HUES48 (cell line): ENCODE results near the gene KRT34.

Source experiments
- H3K27ac ChIP-seq: one replicate; pipeline ENCODE4 v1.7.0; 2013; ENCODE audit warnings: low read depth, low read length, inconsistent platforms
- H3K27me3 ChIP-seq: 2 replicates; pipeline ENCODE4 v1.6.1; 2013; ENCODE audit warnings: mild to moderate bottlenecking, low read length; ENCODE audit not compliant: control insufficient read depth, insufficient read depth
- H3K36me3 ChIP-seq: 2 replicates; pipeline ENCODE4 v1.6.1; 2013; ENCODE audit warnings: low read length; ENCODE audit not compliant: control insufficient read depth, insufficient read depth
- H3K4me1 ChIP-seq: 2 replicates; pipeline ENCODE4 v1.6.1; 2013; ENCODE audit warnings: mild to moderate bottlenecking, low read length; ENCODE audit not compliant: control insufficient read depth, insufficient read depth
- H3K4me3 ChIP-seq: 2 replicates; pipeline ENCODE4 v1.5.1; 2013; ENCODE audit warnings: mild to moderate bottlenecking, low read depth, low read length
- H3K9ac ChIP-seq: 2 replicates; pipeline ENCODE4 v1.6.1; 2013; ENCODE audit warnings: mild to moderate bottlenecking, low read depth, low read length, moderate library complexity
- H3K9me3 ChIP-seq: 2 replicates; pipeline ENCODE4 v1.6.1; 2013; ENCODE audit warnings: low read length; ENCODE audit not compliant: control insufficient read depth, insufficient read depth

The KRT34 gene

DNA sequence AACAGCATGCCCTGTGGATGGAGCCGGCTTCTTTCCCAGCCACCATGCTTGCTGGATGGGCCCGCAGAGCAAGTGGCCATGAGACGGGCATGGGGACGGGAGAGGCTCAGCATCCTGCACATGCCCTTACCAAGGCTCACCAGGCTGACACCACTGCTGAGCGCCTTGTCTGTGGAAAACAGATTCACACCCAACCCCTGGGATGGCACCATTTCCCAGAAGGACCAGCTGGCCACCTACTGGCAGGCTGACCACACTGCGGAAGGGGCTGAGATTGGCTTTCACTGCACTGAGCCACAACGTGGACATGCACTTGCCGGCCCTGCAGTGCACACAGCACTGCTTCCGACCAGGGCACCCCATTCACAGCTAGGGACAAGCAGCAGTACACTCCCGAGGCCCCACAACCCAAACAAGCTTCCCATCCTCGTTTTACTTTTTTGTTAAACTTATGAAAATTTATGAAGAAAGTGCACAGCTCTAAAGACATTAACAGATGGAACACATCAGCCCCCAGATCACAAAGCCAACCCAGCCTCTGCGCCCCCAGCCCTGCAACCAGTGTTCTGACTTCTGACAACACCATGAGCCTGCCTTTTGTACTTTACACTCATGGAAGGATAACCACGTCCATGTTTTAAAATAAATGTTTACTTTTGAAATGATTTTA is 52.7 kb downstream of the KRT34 start:
- Histone ChIP-seq H3K9me3 (no peaks in the 10 kb centered on the region), H3K27me3 (no peaks in the 10 kb centered on the region), H3K4me3 (no peak overlapping the region), H3K9ac (no peak overlapping the region), H3K27ac (no peak overlapping the region), H3K36me3 (no peaks in the 10 kb centered on the region), H3K4me1 (no peaks in the 10 kb centered on the region)

DNA sequence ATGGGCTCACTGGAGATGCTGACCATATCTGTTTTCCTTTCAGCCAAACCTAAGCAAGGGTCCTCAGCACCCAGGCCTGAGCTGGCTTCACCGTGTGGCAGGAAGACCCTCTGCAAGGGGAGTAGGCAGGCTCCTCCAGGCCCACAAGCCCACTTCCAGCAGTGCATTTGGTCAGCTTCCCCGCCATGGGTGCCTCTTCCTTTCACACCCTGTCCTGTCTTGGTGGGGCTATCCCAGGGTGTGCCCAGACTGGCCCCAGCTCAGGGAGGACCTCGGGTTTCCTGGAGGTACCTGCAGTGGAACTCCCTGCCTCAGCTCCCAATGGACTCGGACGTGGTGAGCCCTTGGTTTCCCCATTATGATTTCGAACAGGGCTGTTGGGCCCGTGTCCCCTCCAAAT is 53.9 kb downstream of the KRT34 start:
- H3K27ac ChIP-seq, result no peak overlapping the region

More for the DNA sequence above, 53.9 kb downstream of the KRT34 start:
- H3K27me3 ChIP-seq, result no peaks in the 10 kb centered on the region
- H3K4me1 ChIP-seq, result no peaks in the 10 kb centered on the region
- H3K9ac ChIP-seq, result no peak overlapping the region
- H3K4me3 ChIP-seq, result no peak overlapping the region
- H3K36me3 ChIP-seq, result no peaks in the 10 kb centered on the region
- no peaks in the 10 kb centered on the region for H3K9me3 ChIP-seq
